SK-N-SH treated with all-trans-retinoic acid at 6 μM for 48 hours (cell line): Measurements from ENCODE around the gene NUTF2.

Experiments used
- ESRRG ChIP-seq: fragments of 250-450 bp; sonication (Bioruptor Pico); IDR thresholded peaks from 2 replicates; pipeline ENCODE4 v1.6.1; 2021; ENCODE audit warnings: mild to moderate bottlenecking
- ISL1 ChIP-seq: fragments of 250-450 bp; sonication (Bioruptor Pico); IDR thresholded peaks from 2 replicates; pipeline ENCODE4 v2.1.2; 2022; ENCODE audit warnings: mild to moderate bottlenecking, moderate library complexity
- ZC3H10 ChIP-seq: fragments of 250-450 bp; sonication (Bioruptor Pico); IDR thresholded peaks from 2 replicates; pipeline ENCODE4 v1.5.1; 2021; ENCODE audit warnings: mild to moderate bottlenecking, moderate library complexity
- ZFP30 ChIP-seq: fragments of 450-650 bp; formaldehyde crosslinking; IDR thresholded peaks from 2 replicates; pipeline ENCODE4 v1.5.0; 2022; ENCODE audit warnings: mild to moderate bottlenecking, moderate library complexity
- TF ChIP-seq, protein P1 (sequence below): fragments of 250-450 bp; sonication (Bioruptor Pico); IDR thresholded peaks from 2 replicates; pipeline ENCODE4 v1.5.0; 2020; ENCODE audit warnings: mild to moderate bottlenecking, moderate library complexity
- TF ChIP-seq, protein P2 (sequence below): fragments of 250-450 bp; sonication (Bioruptor Pico); IDR thresholded peaks from 2 replicates; pipeline ENCODE4 v1.5.1; 2021; ENCODE audit warnings: mild to moderate bottlenecking, moderate library complexity

DNA sequence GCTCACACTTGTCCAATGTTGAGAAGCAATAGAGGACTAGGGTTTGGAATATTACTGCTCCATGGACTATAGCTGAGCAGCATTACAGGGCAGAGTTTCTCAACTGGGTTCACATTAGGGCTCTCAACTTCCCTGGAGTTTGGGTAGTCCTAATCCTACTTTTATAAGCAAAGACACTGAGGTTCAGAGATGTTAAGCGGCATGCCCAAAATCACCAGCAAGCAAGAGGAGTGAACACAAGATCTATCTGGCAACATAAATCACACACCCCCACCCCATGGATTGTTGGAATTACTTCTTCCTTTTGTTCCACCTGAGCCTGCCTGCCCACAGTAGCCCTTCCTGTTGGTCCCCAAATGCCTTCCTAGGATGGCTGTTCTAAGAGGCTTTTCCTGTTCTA is 34.8 kb upstream of the NUTF2 start:
- no peak for TF ChIP-seq ESRRG
- TF ChIP-seq, protein P1, sequence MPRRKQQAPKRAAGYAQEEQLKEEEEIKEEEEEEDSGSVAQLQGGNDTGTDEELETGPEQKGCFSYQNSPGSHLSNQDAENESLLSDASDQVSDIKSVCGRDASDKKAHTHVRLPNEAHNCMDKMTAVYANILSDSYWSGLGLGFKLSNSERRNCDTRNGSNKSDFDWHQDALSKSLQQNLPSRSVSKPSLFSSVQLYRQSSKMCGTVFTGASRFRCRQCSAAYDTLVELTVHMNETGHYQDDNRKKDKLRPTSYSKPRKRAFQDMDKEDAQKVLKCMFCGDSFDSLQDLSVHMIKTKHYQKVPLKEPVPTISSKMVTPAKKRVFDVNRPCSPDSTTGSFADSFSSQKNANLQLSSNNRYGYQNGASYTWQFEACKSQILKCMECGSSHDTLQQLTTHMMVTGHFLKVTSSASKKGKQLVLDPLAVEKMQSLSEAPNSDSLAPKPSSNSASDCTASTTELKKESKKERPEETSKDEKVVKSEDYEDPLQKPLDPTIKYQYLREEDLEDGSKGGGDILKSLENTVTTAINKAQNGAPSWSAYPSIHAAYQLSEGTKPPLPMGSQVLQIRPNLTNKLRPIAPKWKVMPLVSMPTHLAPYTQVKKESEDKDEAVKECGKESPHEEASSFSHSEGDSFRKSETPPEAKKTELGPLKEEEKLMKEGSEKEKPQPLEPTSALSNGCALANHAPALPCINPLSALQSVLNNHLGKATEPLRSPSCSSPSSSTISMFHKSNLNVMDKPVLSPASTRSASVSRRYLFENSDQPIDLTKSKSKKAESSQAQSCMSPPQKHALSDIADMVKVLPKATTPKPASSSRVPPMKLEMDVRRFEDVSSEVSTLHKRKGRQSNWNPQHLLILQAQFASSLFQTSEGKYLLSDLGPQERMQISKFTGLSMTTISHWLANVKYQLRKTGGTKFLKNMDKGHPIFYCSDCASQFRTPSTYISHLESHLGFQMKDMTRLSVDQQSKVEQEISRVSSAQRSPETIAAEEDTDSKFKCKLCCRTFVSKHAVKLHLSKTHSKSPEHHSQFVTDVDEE = no peak
- TF ChIP-seq ZFP30 (CRISPR knock-in tag) = no peak
- TF ChIP-seq ZC3H10 (CRISPR knock-in tag) = no peak
- TF ChIP-seq, protein P2, sequence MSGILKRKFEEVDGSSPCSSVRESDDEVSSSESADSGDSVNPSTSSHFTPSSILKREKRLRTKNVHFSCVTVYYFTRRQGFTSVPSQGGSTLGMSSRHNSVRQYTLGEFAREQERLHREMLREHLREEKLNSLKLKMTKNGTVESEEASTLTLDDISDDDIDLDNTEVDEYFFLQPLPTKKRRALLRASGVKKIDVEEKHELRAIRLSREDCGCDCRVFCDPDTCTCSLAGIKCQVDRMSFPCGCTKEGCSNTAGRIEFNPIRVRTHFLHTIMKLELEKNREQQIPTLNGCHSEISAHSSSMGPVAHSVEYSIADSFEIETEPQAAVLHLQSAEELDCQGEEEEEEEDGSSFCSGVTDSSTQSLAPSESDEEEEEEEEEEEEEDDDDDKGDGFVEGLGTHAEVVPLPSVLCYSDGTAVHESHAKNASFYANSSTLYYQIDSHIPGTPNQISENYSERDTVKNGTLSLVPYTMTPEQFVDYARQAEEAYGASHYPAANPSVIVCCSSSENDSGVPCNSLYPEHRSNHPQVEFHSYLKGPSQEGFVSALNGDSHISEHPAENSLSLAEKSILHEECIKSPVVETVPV = no peak
- TF ChIP-seq ISL1 (CRISPR knock-in tag) = no peak
